ENCODE data around the gene NDFIP2.

Gene NDFIP2

DNA sequence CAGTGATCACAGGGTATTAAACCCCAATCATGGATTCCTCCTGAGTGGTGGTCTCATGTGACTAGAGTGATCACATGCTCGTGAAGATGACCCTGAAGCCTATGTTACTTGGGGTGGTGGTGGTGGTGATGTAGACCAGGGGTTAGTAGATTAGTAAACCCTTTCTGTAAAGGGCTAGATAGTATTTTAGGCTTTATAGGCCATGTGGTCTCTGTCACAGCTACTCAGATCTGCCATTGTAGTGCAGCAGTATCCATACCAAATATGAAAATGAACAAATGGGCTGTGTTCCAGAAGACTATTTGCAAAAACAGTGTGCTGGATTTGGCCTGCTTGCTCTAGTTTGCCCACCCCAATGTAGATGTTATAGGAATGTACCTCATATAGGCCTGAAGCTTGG is 9.4 kb downstream of the NDFIP2 start:
- Mint-ChIP-seq H3K27me3 (no peaks in the 10 kb centered on the region), H3K27ac (ENCODE audit: low read depth) (no peak overlapping the region), H3K9me3 (no peaks in the 10 kb centered on the region), H3K4me1 (peaks cover 34% of the 10 kb centered on the region), H3K36me3 (ENCODE audit: insufficient read depth) (no peaks in the 10 kb centered on the region), H3K4me3 (no peak overlapping the region)
- ATAC-seq (replicated peaks; ENCODE audit: extremely low read depth, poor library complexity, severe bottlenecking): no peak
- no peak for DNase-seq (ENCODE audit: low spot score in 2 of 2)

- peaks cover 34% of the 10 kb centered on the region for H3K4me1 Mint-ChIP-seq
- no peak overlapping the region for H3K27ac Mint-ChIP-seq (ENCODE audit: low read depth)
- H3K36me3 Mint-ChIP-seq (ENCODE audit: insufficient read depth): no peaks in the 10 kb centered on the region
Observed at GRCh38 chr13:79490824-79491223, 9.9 kb downstream of the NDFIP2 start.

DNA sequence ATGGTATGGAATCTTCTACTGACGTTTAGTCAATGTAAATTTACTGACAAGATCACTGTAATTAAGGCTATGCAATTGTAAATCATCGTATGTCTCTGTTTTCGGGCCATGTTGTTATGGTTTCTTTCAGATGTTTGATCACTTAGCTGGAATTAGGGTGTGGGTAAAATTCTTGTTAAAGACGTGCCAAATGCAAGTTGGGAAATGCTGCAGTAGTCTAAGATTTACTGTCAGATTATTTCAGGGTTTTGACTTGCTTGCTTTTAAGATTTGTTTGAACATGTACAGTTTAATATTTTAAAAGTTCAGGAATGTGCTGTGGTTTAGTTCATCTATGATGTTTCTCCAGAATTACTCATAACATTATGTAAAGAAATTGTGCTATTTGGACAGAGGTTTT is 10.8 kb downstream of the NDFIP2 start:
- H3K27ac Mint-ChIP-seq (ENCODE audit: low read depth): no peak overlapping the region
- H3K4me3 Mint-ChIP-seq: no peak overlapping the region
- no peak for DNase-seq (ENCODE audit: low spot score in 2 of 2)
- no peaks in the 10 kb centered on the region for H3K27me3 Mint-ChIP-seq
- H3K36me3 Mint-ChIP-seq (ENCODE audit: insufficient read depth): no peaks in the 10 kb centered on the region
- ATAC-seq (replicated peaks; ENCODE audit: extremely low read depth, poor library complexity, severe bottlenecking): no peak
- H3K9me3 Mint-ChIP-seq: no peaks in the 10 kb centered on the region
- H3K4me1 Mint-ChIP-seq: peaks cover 33% of the 10 kb centered on the region

More at GRCh38 chr13:79490824-79491223, 9.9 kb downstream of the NDFIP2 start:
- no peak overlapping the region for H3K4me3 Mint-ChIP-seq
- no peak for DNase-seq (ENCODE audit: low spot score in 2 of 2)
- H3K27me3 Mint-ChIP-seq: no peaks in the 10 kb centered on the region
- H3K9me3 Mint-ChIP-seq: no peaks in the 10 kb centered on the region
- no peak for ATAC-seq (replicated peaks; ENCODE audit: extremely low read depth, poor library complexity, severe bottlenecking)

DNA sequence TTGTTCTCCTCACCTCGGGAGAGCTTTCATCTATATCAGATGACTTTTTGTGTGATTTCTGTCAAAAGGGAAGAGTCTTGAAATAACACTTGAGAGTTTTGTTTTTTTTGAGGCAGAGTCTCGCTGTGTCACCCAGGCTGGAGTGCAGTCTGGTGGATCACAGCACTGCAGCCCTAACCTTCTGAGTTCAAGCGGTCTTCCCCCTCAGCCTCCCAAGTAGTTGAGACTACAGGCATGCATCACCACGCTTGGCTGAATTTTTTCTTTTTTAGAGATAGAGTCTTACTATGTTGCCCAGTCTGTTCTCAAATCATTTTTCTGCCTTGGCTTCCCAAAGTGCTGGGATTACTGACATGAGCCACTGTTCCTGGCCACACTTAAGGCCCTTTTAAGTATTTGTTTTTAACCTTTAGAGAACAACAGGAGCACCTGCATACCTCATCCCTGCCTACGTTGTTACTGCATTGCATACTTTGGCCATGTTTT is 11.4 kb downstream of the NDFIP2 start:
- no peak overlapping the region for H3K4me3 Mint-ChIP-seq
- no peaks in the 10 kb centered on the region for H3K9me3 Mint-ChIP-seq
- ATAC-seq (replicated peaks; ENCODE audit: extremely low read depth, poor library complexity, severe bottlenecking) (no peak), DNase-seq (ENCODE audit: low spot score in 2 of 2) (no peak)
- no peak overlapping the region for H3K27ac Mint-ChIP-seq (ENCODE audit: low read depth)
- H3K36me3 Mint-ChIP-seq (ENCODE audit: insufficient read depth): no peaks in the 10 kb centered on the region
- no peaks in the 10 kb centered on the region for H3K27me3 Mint-ChIP-seq
- peaks cover 33% of the 10 kb centered on the region for H3K4me1 Mint-ChIP-seq

DNA sequence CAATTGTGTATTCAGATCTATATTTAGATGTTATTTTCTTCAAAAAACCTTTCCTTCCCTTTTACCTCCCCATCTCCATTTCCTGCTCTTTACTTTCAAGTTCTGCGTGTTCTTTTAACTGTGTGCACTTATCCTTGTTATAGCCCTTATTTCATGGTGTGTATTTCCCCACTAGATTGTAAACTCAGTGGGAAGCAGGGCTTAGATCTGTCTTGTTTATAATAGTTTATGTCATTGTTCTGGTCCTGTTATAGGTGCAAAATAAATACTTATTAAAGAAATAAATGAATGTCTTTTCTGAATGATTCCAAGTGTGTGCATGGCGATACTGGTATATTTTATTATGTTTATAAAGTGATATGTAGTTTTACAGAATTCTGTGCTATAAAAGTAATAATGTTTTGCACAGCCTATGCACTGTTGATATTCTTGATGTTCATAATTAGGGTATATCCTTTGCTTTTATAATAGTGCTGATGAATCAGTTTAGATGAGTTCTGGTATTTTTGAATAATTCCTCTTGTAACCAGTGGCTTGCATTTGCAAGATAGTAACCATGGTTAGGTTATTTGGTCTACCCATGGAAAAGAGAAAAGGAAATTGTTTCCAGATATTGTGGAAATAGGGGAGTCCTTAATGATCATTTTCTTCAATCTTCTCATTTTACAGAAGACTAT is 12.1 kb downstream of the NDFIP2 start:
- DNase-seq (ENCODE audit: low spot score in 2 of 2) (no peak), ATAC-seq (replicated peaks; ENCODE audit: extremely low read depth, poor library complexity, severe bottlenecking) (no peak)
- no peaks in the 10 kb centered on the region for H3K9me3 Mint-ChIP-seq
- H3K27me3 Mint-ChIP-seq: no peaks in the 10 kb centered on the region
- peaks cover 40% of the 10 kb centered on the region for H3K4me1 Mint-ChIP-seq
- no peak overlapping the region for H3K4me3 Mint-ChIP-seq
- H3K27ac Mint-ChIP-seq (ENCODE audit: low read depth): no peak overlapping the region
- peaks cover 2% of the 10 kb centered on the region for H3K36me3 Mint-ChIP-seq (ENCODE audit: insufficient read depth)

- no peaks in the 10 kb centered on the region for H3K27me3 Mint-ChIP-seq
- H3K27ac Mint-ChIP-seq (ENCODE audit: low read depth): no peak overlapping the region
- H3K36me3 Mint-ChIP-seq (ENCODE audit: insufficient read depth): peaks cover 2% of the 10 kb centered on the region
- H3K9me3 Mint-ChIP-seq: no peaks in the 10 kb centered on the region
- H3K4me1 Mint-ChIP-seq: peaks cover 36% of the 10 kb centered on the region
- ATAC-seq (replicated peaks; ENCODE audit: extremely low read depth, poor library complexity, severe bottlenecking): no peak
- DNase-seq (ENCODE audit: low spot score in 2 of 2): no peak
- no peak overlapping the region for H3K4me3 Mint-ChIP-seq
Observed at GRCh38 chr13:79496188-79496587, 15.2 kb downstream of the NDFIP2 start.

DNA sequence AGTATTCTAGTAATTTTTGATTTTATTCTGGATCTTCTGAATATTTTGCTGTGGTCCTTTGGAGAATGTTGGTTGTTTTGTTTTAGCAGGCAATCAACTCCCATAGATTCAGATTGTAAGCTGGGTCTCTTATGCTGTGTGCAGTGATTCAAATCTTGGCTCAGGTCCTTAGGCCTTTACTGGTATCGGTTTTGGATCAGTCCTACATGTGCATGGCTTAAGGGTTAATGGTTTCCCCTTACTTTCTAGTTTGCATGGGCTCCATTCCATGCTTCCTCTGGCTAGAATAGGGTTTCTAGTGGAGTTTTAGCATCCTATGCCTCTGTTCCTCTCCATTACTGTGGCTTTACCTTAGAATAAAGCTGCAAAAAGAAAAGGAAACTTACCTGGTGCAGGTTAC is 16.1 kb downstream of the NDFIP2 start:
- Mint-ChIP-seq H3K36me3 (ENCODE audit: insufficient read depth) (peaks cover 2% of the 10 kb centered on the region), H3K27ac (ENCODE audit: low read depth) (no peak overlapping the region), H3K9me3 (no peaks in the 10 kb centered on the region), H3K4me1 (peaks cover 34% of the 10 kb centered on the region), H3K27me3 (no peaks in the 10 kb centered on the region), H3K4me3 (no peak overlapping the region)
- DNase-seq (ENCODE audit: low spot score in 2 of 2) (no peak), ATAC-seq (replicated peaks; ENCODE audit: extremely low read depth, poor library complexity, severe bottlenecking) (no peak)

DNA sequence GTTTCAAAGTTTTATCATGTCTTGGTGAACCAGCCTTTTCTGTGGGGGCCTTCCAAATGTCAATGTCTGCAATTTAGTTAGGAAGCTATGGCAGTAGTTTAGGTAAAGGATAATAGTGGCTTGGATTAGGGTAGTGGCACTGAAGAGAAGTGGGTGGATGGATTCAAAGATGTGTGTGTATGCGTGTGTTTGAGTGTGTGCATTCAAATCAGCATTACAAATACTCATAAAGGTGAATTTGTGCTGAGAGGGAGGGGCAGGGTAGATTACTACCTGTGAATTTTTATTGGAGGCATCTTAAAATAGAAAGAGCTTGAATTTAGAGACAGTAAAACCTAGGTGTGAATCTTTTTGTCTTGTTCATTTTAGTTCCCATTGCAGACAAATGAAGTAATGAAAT is 16.9 kb downstream of the NDFIP2 start:
- no peak overlapping the region for H3K27ac Mint-ChIP-seq (ENCODE audit: low read depth)
- no peaks in the 10 kb centered on the region for H3K9me3 Mint-ChIP-seq
- DNase-seq (ENCODE audit: low spot score in 2 of 2) (no peak), ATAC-seq (replicated peaks; ENCODE audit: extremely low read depth, poor library complexity, severe bottlenecking) (no peak)
- peaks cover 2% of the 10 kb centered on the region for H3K36me3 Mint-ChIP-seq (ENCODE audit: insufficient read depth)
- H3K4me1 Mint-ChIP-seq: peaks cover 36% of the 10 kb centered on the region
- H3K4me3 Mint-ChIP-seq: no peak overlapping the region
- no peaks in the 10 kb centered on the region for H3K27me3 Mint-ChIP-seq

DNA sequence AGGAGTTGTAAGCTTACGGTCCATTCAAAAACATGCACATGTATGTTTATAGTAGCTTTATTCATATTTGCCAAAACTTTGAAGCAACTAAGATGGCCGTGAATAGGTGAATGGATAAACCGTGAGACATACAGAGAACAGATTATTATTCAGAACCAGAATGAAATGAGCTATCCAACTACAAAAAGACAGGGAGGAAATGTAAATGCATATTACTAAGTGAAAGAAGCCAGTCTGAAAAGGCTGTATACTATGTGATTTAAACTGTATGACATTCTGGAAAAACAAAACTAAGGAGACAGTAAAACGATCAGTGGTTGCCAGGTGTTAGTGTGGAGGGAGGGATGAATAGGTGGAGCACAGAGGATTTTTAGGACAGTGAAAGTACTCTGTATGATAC is 19.9 kb downstream of the NDFIP2 start:
- H3K36me3 Mint-ChIP-seq (ENCODE audit: insufficient read depth): peaks cover 2% of the 10 kb centered on the region
- no peaks in the 10 kb centered on the region for H3K27me3 Mint-ChIP-seq
- H3K9me3 Mint-ChIP-seq: no peaks in the 10 kb centered on the region
- H3K27ac Mint-ChIP-seq (ENCODE audit: low read depth): no peak overlapping the region
- peaks cover 32% of the 10 kb centered on the region for H3K4me1 Mint-ChIP-seq
- no peak for DNase-seq (ENCODE audit: low spot score in 2 of 2)
- H3K4me3 Mint-ChIP-seq: no peak overlapping the region
- no peak for ATAC-seq (replicated peaks; ENCODE audit: extremely low read depth, poor library complexity, severe bottlenecking)

GRCh38 chr13:79501538-79502232 is 20.7 kb downstream of the NDFIP2 start:
- Mint-ChIP-seq H3K27ac (ENCODE audit: low read depth) (no peak overlapping the region), H3K9me3 (no peaks in the 10 kb centered on the region), H3K36me3 (ENCODE audit: insufficient read depth) (peaks cover 2% of the 10 kb centered on the region), H3K4me3 (no peak overlapping the region), H3K4me1 (peaks cover 32% of the 10 kb centered on the region), H3K27me3 (no peaks in the 10 kb centered on the region)
- DNase-seq (ENCODE audit: low spot score in 2 of 2) (no peak), ATAC-seq (replicated peaks; ENCODE audit: extremely low read depth, poor library complexity, severe bottlenecking) (no peak)

DNA sequence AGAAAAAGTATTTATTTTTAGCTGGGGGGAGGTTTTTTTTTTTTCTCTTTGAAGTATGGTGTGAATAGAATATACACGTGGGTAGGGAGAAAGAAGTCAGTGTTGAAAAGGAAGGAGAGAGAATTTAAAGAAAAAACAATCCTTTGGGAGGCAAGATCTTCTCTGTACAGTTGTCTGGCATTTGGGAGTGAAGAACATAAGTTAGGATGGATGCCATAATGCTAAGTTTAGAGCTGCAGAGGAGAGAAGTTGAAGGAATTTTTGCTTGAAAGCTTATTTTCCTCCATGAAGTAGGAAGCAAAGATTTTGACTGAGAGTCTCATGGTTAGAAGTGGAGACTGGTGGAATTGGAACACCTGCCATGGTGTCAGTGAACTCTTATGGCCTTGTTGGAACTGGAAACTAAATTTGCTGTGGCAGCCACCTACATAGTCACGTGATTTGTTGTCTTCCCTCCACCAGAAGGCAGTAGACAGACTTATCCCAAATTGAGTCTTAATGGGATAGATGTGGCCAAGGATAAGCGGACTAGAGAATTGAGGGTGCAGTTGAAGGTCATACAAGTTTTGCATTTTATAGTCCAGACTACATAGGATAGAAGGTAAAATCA is 22.0 kb downstream of the NDFIP2 start:
- Mint-ChIP-seq H3K27me3 (no peaks in the 10 kb centered on the region), H3K4me3 (no peak overlapping the region), H3K27ac (ENCODE audit: low read depth) (peak overlapping the region; percentile 81), H3K9me3 (no peaks in the 10 kb centered on the region), H3K36me3 (ENCODE audit: insufficient read depth) (no peaks in the 10 kb centered on the region), H3K4me1 (peaks cover 25% of the 10 kb centered on the region)
- no peak for DNase-seq (ENCODE audit: low spot score in 2 of 2)
- no peak for ATAC-seq (replicated peaks; ENCODE audit: extremely low read depth, poor library complexity, severe bottlenecking)

DNA sequence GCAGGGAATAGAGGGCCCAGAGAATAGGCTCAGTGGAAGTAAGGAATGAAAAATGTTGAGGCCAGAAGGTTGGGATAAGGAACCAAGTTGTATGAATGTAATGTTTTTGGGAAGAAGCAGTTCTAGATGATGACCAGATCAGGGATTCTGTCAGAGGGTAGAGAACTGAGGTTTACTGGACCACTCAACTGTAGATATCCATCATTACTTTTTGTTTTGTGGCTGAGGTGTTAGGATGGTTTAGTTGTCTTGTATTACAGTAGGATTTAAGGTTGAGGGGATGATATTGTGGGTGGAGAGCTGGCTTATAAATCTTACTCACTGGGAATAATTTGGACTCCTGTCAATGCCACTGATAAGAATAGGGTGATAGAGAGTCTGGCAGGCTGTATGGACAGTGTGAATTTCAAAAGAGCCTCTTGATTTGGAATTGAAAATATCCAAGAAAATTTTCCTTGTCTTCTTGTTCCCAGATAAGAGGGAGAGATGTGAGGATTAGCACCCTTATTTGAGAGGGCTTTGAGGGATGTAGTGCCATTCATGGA is 22.6 kb downstream of the NDFIP2 start:
- H3K9me3 Mint-ChIP-seq: no peaks in the 10 kb centered on the region
- H3K4me1 Mint-ChIP-seq: peaks cover 25% of the 10 kb centered on the region
- H3K27ac Mint-ChIP-seq (ENCODE audit: low read depth): no peak overlapping the region
- DNase-seq (ENCODE audit: low spot score in 2 of 2) (no peak), ATAC-seq (replicated peaks; ENCODE audit: extremely low read depth, poor library complexity, severe bottlenecking) (no peak)
- no peaks in the 10 kb centered on the region for H3K36me3 Mint-ChIP-seq (ENCODE audit: insufficient read depth)
- no peak overlapping the region for H3K4me3 Mint-ChIP-seq
- H3K27me3 Mint-ChIP-seq: no peaks in the 10 kb centered on the region

All from central memory CD8-positive, alpha-beta T cell (primary cell).